ENCODE measurements around the gene STPG1.

STPG1 gene

DNA sequence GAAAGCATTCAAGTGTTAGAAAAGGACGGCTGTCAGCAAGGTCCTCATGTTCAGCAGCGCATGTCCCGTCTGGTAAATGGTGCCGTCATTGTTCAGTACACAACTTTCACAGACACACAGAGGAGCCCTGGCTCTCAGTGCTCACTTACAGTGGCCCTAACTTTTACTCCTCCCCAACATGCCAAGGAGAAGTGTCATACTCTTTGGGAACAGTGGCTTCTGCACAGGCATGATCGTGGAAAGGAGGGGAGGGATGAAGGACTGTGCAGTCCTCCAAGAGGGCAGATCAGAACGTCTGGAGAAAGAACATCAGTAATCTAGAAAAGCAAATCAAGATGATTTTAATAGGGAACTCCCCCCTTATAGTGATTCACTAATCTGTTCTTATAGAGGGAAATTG lies 98.2 kb downstream of the STPG1 start:
- H3K27me3 ChIP-seq (ENCODE audit: insufficient read depth, low read length): no peaks in the 10 kb centered on the region
- DNase-seq: no peak
- H2BK5ac ChIP-seq (ENCODE audit: low read depth, low read length, poor library complexity): no peak overlapping the region
- H3K36me3 ChIP-seq (ENCODE audit: control insufficient read depth in 1 of 2, insufficient read depth in 2 of 2, low read length in 2 of 2): no peaks in the 10 kb centered on the region
- peaks cover 3% of the 10 kb centered on the region for H3K79me1 ChIP-seq (ENCODE audit: low read length)
- H3K4me2 ChIP-seq (ENCODE audit: low read length): no peak overlapping the region
- H4K12ac ChIP-seq (ENCODE audit: low read depth, low read length): no peak overlapping the region
- no peak overlapping the region for H2BK120ac ChIP-seq (ENCODE audit: insufficient read depth, low read length, poor library complexity)
- no peak overlapping the region for H3K27ac ChIP-seq (ENCODE audit: low read depth, low read length)
- H3K4me3 ChIP-seq (ENCODE audit: low read depth, low read length): no peak overlapping the region
- H3K23ac ChIP-seq (ENCODE audit: low read length): no peak overlapping the region
- no peak overlapping the region for H2AFZ ChIP-seq (ENCODE audit: insufficient read depth, low read length, poor library complexity)
- H3K79me2 ChIP-seq (ENCODE audit: control insufficient read depth, insufficient read depth, low read length, poor library complexity): peaks cover 4% of the 10 kb centered on the region
- no peak overlapping the region for H3K18ac ChIP-seq (ENCODE audit: low read length)
- H3K9ac ChIP-seq (ENCODE audit: low read length): no peak overlapping the region
- H3K4me1 ChIP-seq (ENCODE audit: control insufficient read depth in 1 of 2, insufficient read depth in 2 of 2, low read length in 2 of 2): peaks cover 8 to 31% of the 10 kb centered on the region in 2 experiments
- H3K4ac ChIP-seq (ENCODE audit: low read depth, low read length): no peak overlapping the region
- no peak overlapping the region for H4K91ac ChIP-seq (ENCODE audit: low read depth, low read length)
- no peak overlapping the region for H2BK12ac ChIP-seq (ENCODE audit: low read length)
- no peak overlapping the region for H3K14ac ChIP-seq (ENCODE audit: low read length)
- no peak overlapping the region for H2AK5ac ChIP-seq (ENCODE audit: low read length)
- no CpG with 5 or more reads among the region's 6 CpGs for WGBS (ENCODE audit: extremely low coverage, insufficient coverage, insufficient read length)
- no peaks in the 10 kb centered on the region for H3K9me3 ChIP-seq (ENCODE audit: insufficient read depth, low read depth, low read length)
- H4K8ac ChIP-seq (ENCODE audit: low read depth, low read length): no peak overlapping the region

DNA sequence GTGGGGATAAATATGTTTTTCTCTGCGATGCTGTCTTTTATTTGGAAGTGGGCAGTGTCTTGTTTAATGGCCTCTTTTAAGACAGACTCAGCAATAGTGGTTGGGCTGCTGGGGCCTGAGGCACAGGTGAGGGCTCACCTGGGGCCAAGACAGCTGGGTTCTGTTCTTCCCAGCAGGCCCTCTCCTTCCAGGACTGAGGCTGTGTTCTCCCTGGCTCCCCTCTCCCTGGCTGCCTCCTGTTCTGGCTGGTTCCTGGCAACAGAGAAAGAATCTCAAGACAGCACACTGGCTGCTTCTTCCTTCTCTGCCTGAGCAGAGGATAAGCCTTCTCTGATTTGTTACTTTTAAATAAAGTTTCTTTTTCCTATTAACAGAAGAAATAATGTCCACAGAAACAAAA lies 101.8 kb downstream of the STPG1 start:
- Histone ChIP-seq H4K8ac (ENCODE audit: low read depth, low read length) (no peak overlapping the region), H3K36me3 (ENCODE audit: control insufficient read depth in 1 of 2, insufficient read depth in 2 of 2, low read length in 2 of 2) (no peaks in the 10 kb centered on the region), H3K4ac (ENCODE audit: low read depth, low read length) (no peak overlapping the region), H3K18ac (ENCODE audit: low read length) (no peak overlapping the region), H3K79me1 (ENCODE audit: low read length) (no peaks in the 10 kb centered on the region), H3K23ac (ENCODE audit: low read length) (no peak overlapping the region), H3K79me2 (ENCODE audit: control insufficient read depth, insufficient read depth, low read length, poor library complexity) (no peaks in the 10 kb centered on the region), H3K14ac (ENCODE audit: low read length) (no peak overlapping the region), H2BK5ac (ENCODE audit: low read depth, low read length, poor library complexity) (no peak overlapping the region), H4K91ac (ENCODE audit: low read depth, low read length) (no peak overlapping the region), H3K4me2 (ENCODE audit: low read length) (no peak overlapping the region), H3K27ac (ENCODE audit: low read depth, low read length) (no peak overlapping the region), H3K4me3 (ENCODE audit: low read depth, low read length) (no peak overlapping the region), H2AFZ (ENCODE audit: insufficient read depth, low read length, poor library complexity) (no peak overlapping the region), H2BK12ac (ENCODE audit: low read length) (no peak overlapping the region), H2BK120ac (ENCODE audit: insufficient read depth, low read length, poor library complexity) (no peak overlapping the region), H3K9ac (ENCODE audit: low read length) (no peak overlapping the region), H2AK5ac (ENCODE audit: low read length) (no peak overlapping the region), H3K27me3 (ENCODE audit: insufficient read depth, low read length) (no peaks in the 10 kb centered on the region), H3K4me1 (ENCODE audit: control insufficient read depth in 1 of 2, insufficient read depth in 2 of 2, low read length in 2 of 2) (peaks cover under 1 to 14% of the 10 kb centered on the region in 2 experiments), H3K9me3 (ENCODE audit: insufficient read depth, low read depth, low read length) (no peaks in the 10 kb centered on the region), H4K12ac (ENCODE audit: low read depth, low read length) (no peak overlapping the region)
- no CpG with 5 or more reads among the region's 1 CpG for WGBS (ENCODE audit: extremely low coverage, insufficient coverage, insufficient read length)
- DNase-seq: no peak

DNA sequence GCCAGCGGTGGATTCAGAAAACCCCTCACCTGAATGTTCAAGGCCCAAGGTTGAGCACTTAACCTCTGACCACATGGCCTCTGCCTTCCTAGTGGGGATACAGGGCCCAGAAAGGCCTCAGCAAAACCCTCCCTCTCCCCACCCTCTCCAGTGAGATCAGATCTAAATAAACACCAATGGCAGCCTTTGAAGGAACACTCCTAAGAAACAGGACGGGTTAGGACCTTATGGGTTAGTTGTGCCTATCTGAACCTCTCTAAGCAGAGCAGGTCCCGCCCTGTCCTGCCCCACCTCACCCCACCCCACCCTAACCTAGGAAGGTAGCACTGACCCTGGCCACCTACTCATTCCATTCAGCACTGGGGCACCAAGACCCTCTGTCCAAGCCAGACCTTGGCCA lies 102.3 kb downstream of the STPG1 start:
- no peak overlapping the region for H2BK120ac ChIP-seq (ENCODE audit: insufficient read depth, low read length, poor library complexity)
- H2AFZ ChIP-seq (ENCODE audit: insufficient read depth, low read length, poor library complexity): no peak overlapping the region
- no peak overlapping the region for H3K4me2 ChIP-seq (ENCODE audit: low read length)
- no peak overlapping the region for H2AK5ac ChIP-seq (ENCODE audit: low read length)
- H3K79me2 ChIP-seq (ENCODE audit: control insufficient read depth, insufficient read depth, low read length, poor library complexity): no peaks in the 10 kb centered on the region
- no peak overlapping the region for H4K91ac ChIP-seq (ENCODE audit: low read depth, low read length)
- peaks cover 0 to 13% of the 10 kb centered on the region in 2 experiments for H3K4me1 ChIP-seq (ENCODE audit: control insufficient read depth in 1 of 2, insufficient read depth in 2 of 2, low read length in 2 of 2)
- H4K12ac ChIP-seq (ENCODE audit: low read depth, low read length): no peak overlapping the region
- H3K79me1 ChIP-seq (ENCODE audit: low read length): no peaks in the 10 kb centered on the region
- no CpG with 5 or more reads among the region's 3 CpGs for WGBS (ENCODE audit: extremely low coverage, insufficient coverage, insufficient read length)
- DNase-seq: no peak
- no peak overlapping the region for H3K14ac ChIP-seq (ENCODE audit: low read length)
- H3K27ac ChIP-seq (ENCODE audit: low read depth, low read length): no peak overlapping the region
- no peaks in the 10 kb centered on the region for H3K27me3 ChIP-seq (ENCODE audit: insufficient read depth, low read length)
- H3K36me3 ChIP-seq (ENCODE audit: control insufficient read depth in 1 of 2, insufficient read depth in 2 of 2, low read length in 2 of 2): no peaks in the 10 kb centered on the region
- H3K18ac ChIP-seq (ENCODE audit: low read length): no peak overlapping the region
- no peak overlapping the region for H2BK12ac ChIP-seq (ENCODE audit: low read length)
- no peak overlapping the region for H3K23ac ChIP-seq (ENCODE audit: low read length)
- H3K9ac ChIP-seq (ENCODE audit: low read length): no peak overlapping the region
- H4K8ac ChIP-seq (ENCODE audit: low read depth, low read length): no peak overlapping the region
- no peak overlapping the region for H3K4me3 ChIP-seq (ENCODE audit: low read depth, low read length)
- H3K9me3 ChIP-seq (ENCODE audit: insufficient read depth, low read depth, low read length): no peaks in the 10 kb centered on the region
- H2BK5ac ChIP-seq (ENCODE audit: low read depth, low read length, poor library complexity): no peak overlapping the region
- no peak overlapping the region for H3K4ac ChIP-seq (ENCODE audit: low read depth, low read length)

DNA sequence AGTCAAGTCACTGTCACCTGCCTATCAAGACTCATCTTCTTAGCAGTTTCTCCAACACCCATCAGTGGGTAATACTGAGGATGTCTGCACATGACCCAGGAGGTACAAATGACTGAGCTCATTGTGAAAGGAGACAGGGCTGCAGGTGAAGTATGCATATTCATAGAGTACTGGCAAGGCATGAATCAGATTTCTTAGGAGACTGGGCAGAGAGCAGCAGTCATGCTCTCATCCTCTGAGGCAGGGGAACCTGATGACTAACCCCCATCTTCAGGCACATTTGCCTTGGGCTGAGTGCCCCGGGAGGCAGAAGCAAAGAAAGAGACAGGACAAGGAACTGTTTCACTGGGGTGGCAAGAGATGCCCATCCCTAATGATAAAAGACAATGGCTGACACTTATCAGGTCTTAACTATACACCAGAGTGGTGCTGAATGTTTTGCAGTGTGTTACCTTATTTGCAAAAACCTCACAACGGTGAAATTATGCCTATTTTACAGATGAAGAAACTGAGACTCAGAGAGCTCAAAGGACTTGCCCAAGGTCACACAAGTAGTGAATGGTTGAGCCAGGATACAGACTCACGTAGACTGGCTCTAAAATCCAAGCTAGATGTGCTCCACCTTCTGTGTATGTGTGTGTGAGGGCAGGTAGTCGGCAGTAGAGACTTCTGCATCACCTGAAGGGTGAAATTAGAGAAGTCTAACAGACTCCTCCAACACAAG lies 103.7 kb downstream of the STPG1 start:
- no peak overlapping the region for H4K8ac ChIP-seq (ENCODE audit: low read depth, low read length)
- DNase-seq: no peak
- H3K9ac ChIP-seq (ENCODE audit: low read length): no peak overlapping the region
- no peak overlapping the region for H3K18ac ChIP-seq (ENCODE audit: low read length)
- no peaks in the 10 kb centered on the region for H3K36me3 ChIP-seq (ENCODE audit: control insufficient read depth in 1 of 2, insufficient read depth in 2 of 2, low read length in 2 of 2)
- no peaks in the 10 kb centered on the region for H3K79me1 ChIP-seq (ENCODE audit: low read length)
- no peak overlapping the region for H3K4ac ChIP-seq (ENCODE audit: low read depth, low read length)
- no CpG with 5 or more reads among the region's 4 CpGs for WGBS (ENCODE audit: extremely low coverage, insufficient coverage, insufficient read length)
- H3K79me2 ChIP-seq (ENCODE audit: control insufficient read depth, insufficient read depth, low read length, poor library complexity): no peaks in the 10 kb centered on the region
- no peaks in the 10 kb centered on the region for H3K27me3 ChIP-seq (ENCODE audit: insufficient read depth, low read length)
- H3K4me2 ChIP-seq (ENCODE audit: low read length): no peak overlapping the region
- H4K91ac ChIP-seq (ENCODE audit: low read depth, low read length): no peak overlapping the region
- H3K4me3 ChIP-seq (ENCODE audit: low read depth, low read length): no peak overlapping the region
- H2BK120ac ChIP-seq (ENCODE audit: insufficient read depth, low read length, poor library complexity): no peak overlapping the region
- no peak overlapping the region for H2AK5ac ChIP-seq (ENCODE audit: low read length)
- no peak overlapping the region for H4K12ac ChIP-seq (ENCODE audit: low read depth, low read length)
- no peak overlapping the region for H3K14ac ChIP-seq (ENCODE audit: low read length)
- peaks cover 0 to 11% of the 10 kb centered on the region in 2 experiments for H3K4me1 ChIP-seq (ENCODE audit: control insufficient read depth in 1 of 2, insufficient read depth in 2 of 2, low read length in 2 of 2)
- no peak overlapping the region for H2BK5ac ChIP-seq (ENCODE audit: low read depth, low read length, poor library complexity)
- H3K9me3 ChIP-seq (ENCODE audit: insufficient read depth, low read depth, low read length): no peaks in the 10 kb centered on the region
- no peak overlapping the region for H3K27ac ChIP-seq (ENCODE audit: low read depth, low read length)
- no peak overlapping the region for H2BK12ac ChIP-seq (ENCODE audit: low read length)
- H3K23ac ChIP-seq (ENCODE audit: low read length): no peak overlapping the region
- no peak overlapping the region for H2AFZ ChIP-seq (ENCODE audit: insufficient read depth, low read length, poor library complexity)
